HepG2 (cell line): ENCODE results near the gene TAS2R4. TPM values are rescaled to one million over a fixed set of nuclear protein-coding genes. Genes with fewer than 3 reads are reported as not detected.
"Not testable (repeated sequence)": the region's sequence is repeated elsewhere in the genome, so short reads cannot be mapped to it uniquely, and the experiment has no call there.

Source experiments
- ATAC-seq: fragments of 200-7000 bp; cut with Tn5 transposase; 3 replicates; pipeline ENCODE4 v1.9.1; 2020; ENCODE audit warnings: mild to moderate bottlenecking, moderate library complexity
- BruUV-seq: library from RNA; stranded (reverse); fragments of 400-500 nt; replicated peaks from 2 replicates; lab custom pipeline; 2021; lab: Mats Ljungman, UMichigan
- CTCF ChIA-PET: fragments of 300-600 bp; formaldehyde crosslinking; extraction: SDS; loops from one replicate; lab custom pipeline; 2021; ENCODE audit warnings: low total read pairs, inconsistent platforms, low intra/inter-chr PET ratio; lab: Yijun Ruan, JAX
- POLR2A ChIA-PET: fragments of 350-600 bp; sonication (Branson Sonifier 250); formaldehyde crosslinking; loops from one replicate; lab custom pipeline; 2020; ENCODE audit warnings: antibody characterized with exemption, inconsistent platforms; lab: Yijun Ruan, JAX
- DNase-seq: peaks from one replicate; pipeline ENCODE4 v3.0.0-alpha.2; 2015; ENCODE audit warnings: low spot score
- FAIRE-seq: peaks from 3 replicates; lab custom pipeline; 2011; peaks lifted over from hg19 to GRCh38; lab: Jason Lieb, UNC
- H2AFZ ChIP-seq: one replicate; pipeline ENCODE4 v1.6.1; 2011; ENCODE audit warnings: low read length, inconsistent platforms
- H3K27ac ChIP-seq: fragments of 300-600 bp; 3 replicates; pipeline ENCODE4 v1.8.0; 2011; ENCODE audit warnings: mixed run types, mild to moderate bottlenecking, mixed read lengths, low read length, inconsistent platforms; ENCODE audit not compliant: insufficient read depth; ENCODE audit errors: extremely low read length
- H3K27me3 ChIP-seq, 2 experiments: fragments of 200-600 bp in 1 of 2; 2 replicates in 1 of 2; 3 replicates in 1 of 2; pipeline versions ENCODE4 v1.6.0 to v1.8.0; 2011; ENCODE audit warnings: low read length in 2 of 2, mild to moderate bottlenecking in 2 of 2, moderate library complexity in 2 of 2, inconsistent platforms in 1 of 2; ENCODE audit not compliant: insufficient read depth in 2 of 2, control insufficient read depth in 1 of 2
- H3K36me3 ChIP-seq, 2 experiments: fragments of 200-600 bp in 1 of 2; replicated peaks in 1 of 2; 2 replicates in 1 of 2; 3 replicates in 1 of 2; pipeline versions ENCODE4 v1.5.1 to v1.8.0; 2011; ENCODE audit warnings: low read length in 2 of 2, inconsistent platforms in 1 of 2; ENCODE audit not compliant: insufficient read depth in 2 of 2, control insufficient read depth in 1 of 2
- H3K4me1 ChIP-seq: 2 replicates; pipeline ENCODE4 v1.5.1; 2012; ENCODE audit warnings: low read length, inconsistent platforms; ENCODE audit not compliant: insufficient read depth
- H3K4me2 ChIP-seq: 2 replicates; pipeline ENCODE4 v1.6.0; 2011; ENCODE audit warnings: low read depth, low read length, inconsistent platforms
- H3K4me3 ChIP-seq, 3 experiments: fragments of 200-600 bp in 1 of 3; sonication (generic), shearing (Covaris generic) in 1 of 3; replicated peaks in 1 of 3; 2 replicates each; pipeline ENCODE4 v1.5.1; 2011 to 2016; ENCODE audit warnings: low read length in 3 of 3, inconsistent platforms in 2 of 3, low read depth in 2 of 3, mild to moderate bottlenecking in 2 of 3, control low read depth in 1 of 3, mixed read lengths in 1 of 3; ENCODE audit not compliant: insufficient read depth in 1 of 3
- H3K79me2 ChIP-seq: one replicate; pipeline ENCODE4 v1.6.1; 2011; ENCODE audit warnings: low read length, inconsistent platforms; ENCODE audit not compliant: insufficient read depth
- H3K9ac ChIP-seq: 2 replicates; pipeline ENCODE4 v1.6.0; 2011; ENCODE audit warnings: mild to moderate bottlenecking, low read depth, low read length, inconsistent platforms; ENCODE audit not compliant: insufficient read depth
- H3K9me3 ChIP-seq: 2 replicates; pipeline ENCODE4 v1.5.1; 2012; ENCODE audit warnings: mild to moderate bottlenecking, low read length
- H4K20me1 ChIP-seq: 2 replicates; pipeline ENCODE4 v1.6.0; 2011; ENCODE audit warnings: inconsistent platforms, mild to moderate bottlenecking, low read length, moderate library complexity; ENCODE audit not compliant: insufficient read depth
- HES4 ChIP-seq: sonication (generic); formaldehyde crosslinking; IDR thresholded peaks from 2 replicates; pipeline ENCODE4 v1.9.0; 2021; ENCODE audit warnings: mild to moderate bottlenecking, missing genetic modification reagents, borderline replicate concordance
- JUN ChIP-seq: sonication (generic); formaldehyde crosslinking; IDR thresholded peaks from 2 replicates; pipeline ENCODE4 v1.4.0; 2020; ENCODE audit warnings: mild to moderate bottlenecking, missing genetic modification reagents
- NR3C1 ChIP-seq: sonication (generic); formaldehyde crosslinking; IDR thresholded peaks from 2 replicates; pipeline ENCODE4 v1.4.0; 2020; ENCODE audit warnings: missing genetic modification reagents
- ZBTB1 ChIP-seq: sonication (generic); formaldehyde crosslinking; IDR thresholded peaks from 2 replicates; pipeline ENCODE4 v1.4.0; 2020; ENCODE audit warnings: missing genetic modification reagents, borderline replicate concordance
- ZNF598 ChIP-seq: sonication (generic); formaldehyde crosslinking; IDR thresholded peaks from 2 replicates; pipeline ENCODE4 v1.5.1; 2020; ENCODE audit warnings: mild to moderate bottlenecking, missing genetic modification reagents, borderline replicate concordance
- ZNF709 ChIP-seq: sonication (generic); formaldehyde crosslinking; IDR thresholded peaks from 2 replicates; pipeline ENCODE4 v1.5.0; 2020; ENCODE audit warnings: mild to moderate bottlenecking, missing genetic modification reagents
- ZNF850 ChIP-seq: sonication (generic); formaldehyde crosslinking; conservative IDR thresholded peaks from 2 replicates; pipeline ENCODE4 v1.9.0; 2021; ENCODE audit warnings: mild to moderate bottlenecking, missing genetic modification reagents
- in situ Hi-C: cut with HindIII; loops from 2 replicates; pipeline ENCODE4 v1.10.0; 2017; ENCODE audit warnings: low pct_unique_long_range_greater_than_20kb; ENCODE audit not compliant: extremely low pct_ligation_motif_present
- intact Hi-C: fragments of 100-400 bp; cut with micrococcal nuclease; formaldehyde crosslinking; loops from one replicate; pipeline ENCODE4 v1.10.0; 2022; ENCODE audit not compliant: unreplicated experiment
- polyA plus RNA-seq, 8 experiments: library from polyadenylated mRNA; depleted of rRNA in 3 of 8; stranded (reverse) in 7 of 8; unstranded in 1 of 8; fragments of >200 nt; fragmentation: Illumina TruSeq in 4 of 8; extraction: Trizol in 4 of 8; gene quantifications; 2 replicates each; pipeline versions ENCODE4 v1.2.1 to v1.2.3, GENCODE V29; 2011 to 2016; ENCODE audit warnings: low read depth in 4 of 8, missing spikeins in 1 of 8, mixed read lengths in 1 of 8; ENCODE audit not compliant: insufficient read depth in 1 of 8
- total RNA-seq, 5 experiments: library from RNA; depleted of rRNA; stranded (reverse); fragments of >200 nt; fragmentation: Illumina TruSeq; extraction: Trizol; gene quantifications; 2 replicates each; pipeline ENCODE4 v1.2.3, GENCODE V29; 2016; ENCODE audit warnings: low read depth in 1 of 5
- TF ChIP-seq, protein P1 (sequence below), 2 experiments: sonication (generic) in 1 of 2; formaldehyde crosslinking in 1 of 2; IDR thresholded peaks; 2 replicates each; pipeline versions ENCODE4 v1.5.1 to v1.6.1; 2011 to 2020; ENCODE audit warnings: borderline replicate concordance in 1 of 2, low read depth in 1 of 2, low read length in 1 of 2, mild to moderate bottlenecking in 1 of 2, missing genetic modification reagents in 1 of 2, moderate library complexity in 1 of 2
- TF ChIP-seq, protein P2 (sequence below): sonication (generic); formaldehyde crosslinking; IDR thresholded peaks from 2 replicates; pipeline ENCODE4 v1.4.0; 2020; ENCODE audit warnings: missing genetic modification reagents, borderline replicate concordance

The TAS2R4 gene
- total and polyA plus RNA-seq, 2 of the 13 experiments (the other 11 are each of a cell fraction or from before 2014, with no cell fraction given): 0.71 to 0.80 TPM

GRCh38 chr7:141820067-141820466, 43.6 kb downstream of the TAS2R4 start (continued):
- TF ChIP-seq, protein P1, sequence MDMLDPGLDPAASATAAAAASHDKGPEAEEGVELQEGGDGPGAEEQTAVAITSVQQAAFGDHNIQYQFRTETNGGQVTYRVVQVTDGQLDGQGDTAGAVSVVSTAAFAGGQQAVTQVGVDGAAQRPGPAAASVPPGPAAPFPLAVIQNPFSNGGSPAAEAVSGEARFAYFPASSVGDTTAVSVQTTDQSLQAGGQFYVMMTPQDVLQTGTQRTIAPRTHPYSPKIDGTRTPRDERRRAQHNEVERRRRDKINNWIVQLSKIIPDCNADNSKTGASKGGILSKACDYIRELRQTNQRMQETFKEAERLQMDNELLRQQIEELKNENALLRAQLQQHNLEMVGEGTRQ (IDR thresholded peaks at IDR 0.05; ENCODE audit: low read depth, low read length): no peak
- TF ChIP-seq, protein P1 (CRISPR knock-in tag; IDR thresholded peaks at IDR 0.05; ENCODE audit: borderline replicate concordance): no peak
- no peak for TF ChIP-seq ZNF598 (CRISPR knock-in tag)
- TF ChIP-seq ZBTB1 (CRISPR knock-in tag): no peak
- no peak for TF ChIP-seq HES4 (CRISPR knock-in tag)
- no peak for TF ChIP-seq ZNF850 (CRISPR knock-in tag)
- no peak for TF ChIP-seq JUN
- TF ChIP-seq, protein P2, sequence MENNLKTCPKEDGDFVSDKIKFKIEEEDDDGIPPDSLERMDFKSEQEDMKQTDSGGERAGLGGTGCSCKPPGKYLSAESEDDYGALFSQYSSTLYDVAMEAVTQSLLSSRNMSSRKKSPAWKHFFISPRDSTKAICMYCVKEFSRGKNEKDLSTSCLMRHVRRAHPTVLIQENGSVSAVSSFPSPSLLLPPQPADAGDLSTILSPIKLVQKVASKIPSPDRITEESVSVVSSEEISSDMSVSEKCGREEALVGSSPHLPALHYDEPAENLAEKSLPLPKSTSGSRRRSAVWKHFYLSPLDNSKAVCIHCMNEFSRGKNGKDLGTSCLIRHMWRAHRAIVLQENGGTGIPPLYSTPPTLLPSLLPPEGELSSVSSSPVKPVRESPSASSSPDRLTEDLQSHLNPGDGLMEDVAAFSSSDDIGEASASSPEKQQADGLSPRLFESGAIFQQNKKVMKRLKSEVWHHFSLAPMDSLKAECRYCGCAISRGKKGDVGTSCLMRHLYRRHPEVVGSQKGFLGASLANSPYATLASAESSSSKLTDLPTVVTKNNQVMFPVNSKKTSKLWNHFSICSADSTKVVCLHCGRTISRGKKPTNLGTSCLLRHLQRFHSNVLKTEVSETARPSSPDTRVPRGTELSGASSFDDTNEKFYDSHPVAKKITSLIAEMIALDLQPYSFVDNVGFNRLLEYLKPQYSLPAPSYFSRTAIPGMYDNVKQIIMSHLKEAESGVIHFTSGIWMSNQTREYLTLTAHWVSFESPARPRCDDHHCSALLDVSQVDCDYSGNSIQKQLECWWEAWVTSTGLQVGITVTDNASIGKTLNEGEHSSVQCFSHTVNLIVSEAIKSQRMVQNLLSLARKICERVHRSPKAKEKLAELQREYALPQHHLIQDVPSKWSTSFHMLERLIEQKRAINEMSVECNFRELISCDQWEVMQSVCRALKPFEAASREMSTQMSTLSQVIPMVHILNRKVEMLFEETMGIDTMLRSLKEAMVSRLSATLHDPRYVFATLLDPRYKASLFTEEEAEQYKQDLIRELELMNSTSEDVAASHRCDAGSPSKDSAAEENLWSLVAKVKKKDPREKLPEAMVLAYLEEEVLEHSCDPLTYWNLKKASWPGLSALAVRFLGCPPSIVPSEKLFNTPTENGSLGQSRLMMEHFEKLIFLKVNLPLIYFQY (CRISPR knock-in tag): no peak
- TF ChIP-seq NR3C1: no peak
- TF ChIP-seq ZNF709 (CRISPR knock-in tag): no peak
- TF ChIP-seq, all 625 proteins: peak for 0

DNA sequence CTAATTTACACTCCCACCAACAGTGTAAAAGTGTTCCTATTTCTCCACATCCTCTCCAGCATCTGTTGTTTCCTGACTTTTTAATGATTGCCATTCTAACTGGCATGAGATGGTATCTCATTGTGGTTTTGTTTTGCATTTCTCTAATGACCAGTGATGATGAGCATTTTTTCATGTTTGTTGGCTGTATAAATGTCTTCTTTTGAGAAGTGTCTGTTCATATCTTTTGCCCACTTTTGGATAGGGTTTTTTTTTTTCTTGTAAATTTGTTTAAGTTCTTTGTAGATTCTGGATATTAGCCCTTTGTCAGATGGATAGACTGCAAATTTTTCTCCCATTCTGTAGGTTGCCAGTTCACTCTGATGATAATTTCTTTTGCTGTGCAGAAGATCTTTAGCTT, 46.0 kb downstream of the TAS2R4 start:
- H3K36me3 ChIP-seq, ATAC-seq, H3K9ac ChIP-seq, in situ Hi-C loops, CTCF ChIA-PET, H3K4me2 ChIP-seq, H3K4me3 ChIP-seq, DNase-seq, FAIRE-seq, H3K4me1 ChIP-seq, H3K27ac ChIP-seq, H2AFZ ChIP-seq, H3K79me2 ChIP-seq, BruUV-seq, POLR2A ChIA-PET, H3K27me3 ChIP-seq, H4K20me1 ChIP-seq, intact Hi-C loops: not testable (repeated sequence)
- peaks cover 21% of the 10 kb centered on the region for H3K9me3 ChIP-seq
